GM18951 (cell line): ENCODE data around the gene HOXA5.

Source experiments
- POLR2A ChIP-seq: IDR thresholded peaks from 4 replicates; pipeline ENCODE4 v1.6.1; 2011; ENCODE audit warnings: mild to moderate bottlenecking; ENCODE audit not compliant: insufficient read length, insufficient read depth; ENCODE audit errors: extremely low read depth
- in situ Hi-C: fragments of 300-500 bp; cut with MboI; formaldehyde crosslinking; loops from one replicate; pipeline ENCODE4 v1.12.0; 2022; ENCODE audit warnings: low sequenced_read_pairs, mixed read lengths, inconsistent platforms; ENCODE audit not compliant: unreplicated experiment

HOXA5 gene

DNA sequence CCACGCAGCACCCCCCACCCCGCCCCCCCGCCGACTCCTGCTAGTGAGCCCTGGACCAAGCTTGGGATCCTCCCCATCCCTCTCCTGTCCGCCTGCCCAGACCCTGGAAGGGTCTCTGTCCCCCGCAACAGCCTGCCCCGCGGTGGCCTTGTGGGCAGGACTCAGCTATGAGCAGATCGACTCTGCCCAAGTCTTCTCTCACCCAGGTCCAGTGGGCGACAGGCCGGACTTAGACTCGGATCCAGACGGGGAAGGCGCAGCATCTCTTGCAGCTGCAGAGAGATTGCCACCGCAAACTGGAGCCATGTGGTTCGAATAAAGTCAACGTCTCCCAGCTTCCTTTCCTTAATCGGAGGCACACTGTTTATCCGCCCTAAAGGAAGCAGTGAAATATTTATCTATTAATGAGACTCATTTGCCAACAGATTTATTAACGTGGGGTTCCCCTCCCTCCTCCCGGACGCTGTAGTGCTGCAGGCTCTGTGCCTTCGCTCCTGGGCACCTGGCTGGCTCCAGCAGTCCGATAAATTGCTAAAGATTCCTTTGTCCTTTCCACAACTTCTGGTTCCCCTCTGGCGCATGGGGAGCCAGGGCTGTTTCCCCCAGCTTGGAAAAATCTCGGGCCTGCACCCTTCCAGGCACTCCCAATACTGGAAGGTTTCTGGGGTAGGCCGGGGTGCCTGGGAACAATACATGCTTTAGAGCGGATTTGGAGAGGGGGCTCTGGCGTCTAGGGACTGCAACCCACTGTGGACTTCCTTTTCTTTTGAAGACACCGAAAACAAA, 13.6 kb upstream of the HOXA5 start:
- in situ Hi-C loops: loop anchor here (10.0 kb wide), 1 partner anchor 782 kb away; no protein-coding TSS in a partner anchor
- no peak for TF ChIP-seq POLR2A

DNA sequence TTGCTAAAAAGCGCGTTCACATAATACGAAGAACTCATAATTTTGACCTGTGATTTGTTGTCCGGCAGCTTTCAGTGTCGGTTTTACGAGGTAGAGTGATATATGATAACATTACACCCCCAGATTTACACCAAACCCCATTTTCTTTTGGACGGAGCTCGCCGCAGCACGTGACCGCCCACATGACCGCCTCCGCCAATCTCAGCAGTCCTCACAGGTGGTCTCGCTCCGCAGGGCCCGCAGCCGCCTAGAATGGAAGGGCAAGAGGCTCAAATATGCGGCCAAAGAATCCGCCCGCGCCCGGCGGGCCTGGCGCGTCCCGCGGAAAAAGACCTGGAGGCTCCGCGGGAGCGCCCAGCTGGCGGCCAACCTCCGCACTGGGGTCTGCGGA, 13.0 kb upstream of the HOXA5 start, which contains the start of gene HOXA7:
TSS of gene HOXA7 (minus strand) at position 168 of the 391 bp plus-strand sequence. CDS start at position 38, 130 bp downstream.
- in situ Hi-C loops: loop anchor here (10.0 kb wide), 1 partner anchor 782 kb away; no protein-coding TSS in a partner anchor

DNA sequence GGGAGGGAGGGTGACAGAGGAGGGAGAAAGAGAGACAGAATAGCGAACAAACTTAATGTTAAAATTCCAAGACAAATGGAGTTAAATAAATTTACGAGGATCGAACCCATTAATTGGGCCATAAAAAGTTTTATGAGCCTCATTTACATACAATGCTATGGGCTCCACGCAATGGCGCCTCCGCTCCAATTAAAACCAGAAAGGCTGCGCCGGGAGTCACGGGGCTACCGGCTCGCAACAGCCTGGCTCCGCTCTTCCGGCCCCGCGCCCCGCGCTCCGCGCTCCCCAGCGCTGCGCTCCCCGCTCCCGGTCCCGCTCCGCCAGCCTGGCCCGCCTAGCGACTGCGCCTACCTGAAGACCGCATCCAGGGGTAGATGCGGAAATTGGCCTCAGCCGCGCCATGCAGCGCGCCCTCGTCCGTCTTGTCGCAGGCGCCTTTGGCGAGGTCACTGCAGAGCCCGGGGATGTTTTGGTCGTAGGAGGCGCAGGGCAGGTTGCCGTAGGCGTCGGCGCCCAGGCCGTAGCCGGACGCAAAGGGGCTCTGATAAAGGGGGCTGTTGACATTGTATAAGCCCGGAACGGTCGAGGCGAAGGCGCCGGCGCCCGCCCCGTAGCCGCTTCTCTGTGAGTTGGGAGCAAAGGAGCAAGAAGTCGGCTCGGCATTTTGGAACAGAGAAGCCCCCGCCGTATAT, 12.5 kb upstream of the HOXA5 start:
- in situ Hi-C loops: loop anchor here (10.0 kb wide), 1 partner anchor 781 kb away; no protein-coding TSS in a partner anchor
- TF ChIP-seq POLR2A: no peak

More for the DNA sequence above, 13.0 kb upstream of the HOXA5 start, which contains the start of gene HOXA7:
- no peak for TF ChIP-seq POLR2A

DNA sequence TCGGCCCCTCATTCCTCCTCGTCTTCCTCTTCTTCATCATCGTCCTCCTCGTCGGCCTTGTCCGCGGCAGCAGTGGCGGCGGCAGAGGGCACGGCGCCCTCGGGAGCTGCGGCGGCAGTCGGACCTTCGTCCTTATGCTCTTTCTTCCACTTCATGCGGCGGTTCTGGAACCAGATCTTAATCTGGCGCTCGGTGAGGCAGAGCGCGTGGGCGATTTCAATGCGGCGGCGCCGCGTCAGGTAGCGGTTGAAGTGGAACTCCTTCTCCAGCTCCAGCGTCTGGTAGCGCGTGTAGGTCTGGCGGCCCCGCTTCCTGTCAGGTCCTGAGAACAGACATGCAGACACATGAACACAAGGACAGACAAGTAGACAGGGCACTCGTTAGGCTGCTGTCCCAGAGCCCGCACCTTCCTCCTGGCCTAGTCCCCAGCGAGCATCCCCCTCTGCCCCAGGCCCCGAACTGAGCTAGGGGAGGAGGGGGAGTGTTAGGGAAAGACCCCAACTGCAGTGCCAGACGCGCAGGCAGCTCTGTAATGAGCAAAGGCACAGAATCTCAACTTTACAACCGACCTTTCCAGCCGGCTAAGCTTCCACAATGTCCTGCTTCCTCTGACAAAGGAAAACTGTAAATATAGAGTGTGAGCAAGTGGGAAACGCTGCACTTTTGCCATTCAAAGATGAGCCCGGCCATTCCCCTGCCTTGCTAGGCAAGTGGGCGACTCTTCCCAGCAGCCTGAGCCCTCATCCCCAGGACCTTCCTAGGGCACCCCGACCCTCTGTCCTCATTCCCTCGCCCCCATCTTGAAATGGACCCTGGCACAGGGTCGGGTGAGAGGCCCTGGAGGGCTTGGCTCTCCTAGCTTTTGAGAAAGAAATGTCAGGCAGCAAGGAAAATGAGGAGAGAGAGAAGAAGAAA, 11.7 kb upstream of the HOXA5 start:
- TF ChIP-seq POLR2A: no peak
- in situ Hi-C loops: loop anchor here (10.0 kb wide), 1 partner anchor 780 kb away; no protein-coding TSS in a partner anchor

DNA sequence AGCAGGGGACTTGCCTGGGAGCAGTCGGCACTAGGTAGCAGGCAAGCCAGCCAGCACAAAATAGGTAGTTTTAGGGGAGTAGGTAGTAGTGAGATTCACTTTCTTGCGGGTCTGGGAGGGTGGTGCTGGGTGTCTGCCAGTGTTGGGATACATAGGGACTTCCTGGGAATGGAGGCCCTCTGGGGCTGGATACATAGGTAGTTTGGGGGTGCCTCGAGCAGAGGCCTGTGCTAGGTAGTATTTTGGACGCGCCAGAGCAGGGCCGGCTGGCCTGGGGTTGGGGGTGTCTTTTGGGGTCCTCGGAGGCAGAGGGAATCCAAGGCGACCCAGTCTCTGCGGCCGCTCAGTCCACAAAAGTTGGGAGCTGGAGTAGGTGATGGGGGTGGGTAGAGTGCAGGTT, 10.9 kb upstream of the HOXA5 start:
- in situ Hi-C loops: loop anchor here (10.0 kb wide), 1 partner anchor 780 kb away; no protein-coding TSS in a partner anchor
- no peak for TF ChIP-seq POLR2A

- no peak for TF ChIP-seq POLR2A
- in situ Hi-C loops: loop anchor here (10.0 kb wide), 1 partner anchor 779 kb away; no protein-coding TSS in a partner anchor
Observed at GRCh38 chr7:27153526-27153925, 10.0 kb upstream of the HOXA5 start.

GRCh38 chr7:27152816-27153442, 9.4 kb upstream of the HOXA5 start:
- no peak for TF ChIP-seq POLR2A
- in situ Hi-C loops: loop anchor here (10.0 kb wide), 1 partner anchor 778 kb away; no protein-coding TSS in a partner anchor

DNA sequence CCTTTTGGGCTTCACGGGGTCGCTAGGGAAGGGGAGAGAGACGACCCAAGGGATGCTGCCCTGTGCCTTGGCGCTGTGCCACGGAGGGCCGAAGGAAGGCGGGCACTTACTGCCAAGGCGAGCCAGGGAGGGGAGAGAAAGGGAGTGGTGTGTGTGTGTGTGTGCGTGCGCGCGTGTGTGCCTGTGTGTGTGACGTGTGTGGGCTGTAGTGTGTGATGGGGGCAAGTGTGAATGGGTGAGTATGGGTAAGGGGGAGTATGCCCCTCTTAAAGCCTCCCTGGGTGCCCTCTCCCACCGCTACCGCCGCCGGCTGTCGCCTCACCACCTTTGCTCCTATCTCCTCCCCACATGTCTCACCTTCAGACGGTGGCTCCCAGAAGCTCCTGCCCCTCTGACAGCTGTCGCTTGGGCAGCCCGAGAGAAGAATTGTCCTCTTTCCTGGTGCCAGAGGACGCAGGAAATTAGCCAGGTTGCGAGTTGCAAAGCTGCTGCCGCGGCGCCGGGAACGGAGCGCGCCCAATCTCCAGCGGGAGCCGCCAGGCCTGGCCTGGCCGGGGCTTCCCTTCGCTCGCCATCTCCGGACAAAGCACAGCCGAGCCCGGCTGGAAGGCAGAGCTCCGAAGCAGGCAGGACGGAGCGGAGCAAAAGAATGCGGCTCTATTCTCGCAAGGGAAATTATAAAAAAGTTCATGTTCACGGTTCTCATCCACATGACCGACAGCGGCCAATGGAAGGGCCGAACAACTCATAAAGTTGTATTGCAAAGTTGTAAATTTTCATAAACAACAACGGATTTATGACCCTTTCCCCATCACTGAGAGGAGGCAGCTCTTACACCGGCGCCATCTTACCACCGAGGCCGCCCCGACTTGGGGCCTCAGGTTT, 8.7 kb upstream of the HOXA5 start, which contains the start of gene HOXA3:
TSS of gene HOXA3 (minus strand) at position 653 of the 885 bp plus-strand sequence. CDS start 41,943 bp downstream, outside the sequence.
- in situ Hi-C loops: loop anchor here (10.0 kb wide), 1 partner anchor 777 kb away; no protein-coding TSS in a partner anchor
- TF ChIP-seq POLR2A: no peak

GRCh38 chr7:27151341-27151930, 8.0 kb upstream of the HOXA5 start:
- TF ChIP-seq POLR2A: no peak
- in situ Hi-C loops: loop anchor here (10.0 kb wide), 1 partner anchor 777 kb away; no protein-coding TSS in a partner anchor

- no peak for TF ChIP-seq POLR2A
- in situ Hi-C loops: loop anchor here (10.0 kb wide), 1 partner anchor 776 kb away; no protein-coding TSS in a partner anchor
Observed at GRCh38 chr7:27150568-27151340, 7.3 kb upstream of the HOXA5 start.
